Measurements from ENCODE around the gene LAYN. TPM values are rescaled to one million over a fixed set of nuclear protein-coding genes. Genes with fewer than 3 reads are reported as not detected.

Gene LAYN
- total RNA-seq, 1 donor from 2014 or later = 1.9 TPM

DNA sequence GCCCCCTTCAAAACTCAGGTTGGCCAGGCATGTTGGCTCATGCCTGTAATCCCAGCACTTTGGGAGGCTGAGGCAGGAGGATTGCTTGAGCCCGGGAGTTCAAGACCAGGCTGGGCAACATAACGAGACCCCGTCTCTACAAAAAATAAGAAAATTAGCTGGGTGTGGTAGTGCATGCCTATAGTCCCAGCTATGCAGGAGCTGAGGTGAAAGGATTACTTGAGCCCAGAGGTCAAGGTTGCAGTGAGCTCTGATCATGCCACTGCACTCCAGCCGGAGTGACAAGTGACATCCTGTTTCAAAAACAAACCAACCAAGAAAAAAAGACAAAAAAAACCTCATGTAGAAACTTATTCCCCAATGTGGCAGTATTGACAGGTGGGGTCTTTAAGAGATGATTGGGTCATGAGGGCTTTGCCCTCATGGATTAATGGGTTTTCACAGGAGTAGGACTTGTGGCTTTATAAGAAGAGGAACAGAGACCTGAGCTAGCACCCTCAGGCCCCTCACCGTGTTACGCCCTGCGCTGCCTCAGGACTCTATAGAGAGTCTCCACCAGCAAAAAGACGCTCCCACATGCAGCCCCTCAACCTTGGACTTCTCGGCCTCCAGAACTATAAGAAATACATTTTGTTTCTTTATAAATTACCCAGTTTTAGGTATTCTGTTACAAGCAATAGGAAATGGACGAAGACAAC lies 22.3 kb downstream of the LAYN start:
- ATAC-seq = no peak

DNA sequence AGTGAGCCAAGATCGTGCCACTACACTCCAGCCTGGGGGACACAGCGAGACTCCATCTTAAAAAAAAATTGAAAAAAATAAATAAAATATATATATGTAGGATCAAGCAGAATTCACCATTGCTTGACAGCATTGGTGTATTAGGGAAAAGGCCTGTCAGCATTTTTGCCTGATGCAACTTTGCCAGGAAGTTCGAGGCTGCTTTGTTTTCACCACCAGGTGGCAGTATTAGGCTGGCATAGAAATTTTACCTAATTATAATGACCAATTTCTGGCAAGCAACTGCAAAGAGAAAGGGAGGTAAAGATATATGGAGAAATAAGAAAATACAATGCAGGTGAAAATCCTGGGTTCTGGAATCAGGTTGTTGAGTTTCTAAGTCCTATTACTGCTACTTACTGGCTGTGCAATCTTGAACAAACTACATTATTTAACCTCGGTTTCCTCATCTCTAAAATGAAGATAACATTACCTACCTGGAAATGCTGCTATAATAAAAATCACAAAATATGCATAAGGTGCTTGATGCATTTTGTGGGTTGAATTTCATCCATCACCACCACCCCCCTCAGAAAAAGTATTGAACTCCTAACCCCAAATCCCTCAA lies 24.7 kb downstream of the LAYN start:
- peak; percentile 72 for ATAC-seq

- no peak for ATAC-seq
Measured at GRCh38 chr11:111566324-111566723, 25.8 kb downstream of the LAYN start.

GRCh38 chr11:111569476-111569875 lies 29.0 kb downstream of the LAYN start:
- no peak for ATAC-seq

GRCh38 chr11:111570796-111571195 lies 30.3 kb downstream of the LAYN start:
- ATAC-seq = no peak

DNA sequence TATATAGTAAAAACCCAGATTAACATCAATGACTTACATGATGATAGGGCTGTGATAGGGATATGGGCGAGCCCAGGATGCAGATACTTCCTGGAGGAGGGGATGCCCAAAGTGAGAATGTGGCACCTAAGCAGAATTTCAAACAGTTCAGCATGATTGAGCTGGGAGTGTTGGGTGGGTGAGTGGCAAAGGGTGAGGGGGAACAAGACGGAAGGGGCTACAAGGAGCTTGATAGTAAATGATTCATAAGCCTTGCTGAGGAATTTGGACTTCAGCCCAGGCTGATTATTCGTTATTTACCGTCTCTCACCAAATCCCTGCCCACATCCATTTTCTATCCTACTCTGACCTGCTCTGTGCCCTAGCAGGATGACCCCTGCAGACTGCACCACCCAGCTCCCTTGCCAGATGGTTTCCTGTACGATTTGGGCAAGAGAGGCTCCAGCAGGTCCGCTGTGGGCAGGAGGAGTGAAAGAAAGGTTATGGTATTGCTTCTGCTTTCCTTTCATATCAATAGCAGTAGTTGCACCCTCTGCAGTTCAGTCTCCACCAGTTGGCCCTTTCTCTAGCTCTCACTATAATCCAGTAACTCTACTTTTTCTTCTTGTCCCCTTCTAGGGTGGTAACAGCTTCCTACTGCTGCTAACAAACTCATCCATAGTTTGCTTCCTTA lies 31.4 kb downstream of the LAYN start:
- no peak for ATAC-seq

DNA sequence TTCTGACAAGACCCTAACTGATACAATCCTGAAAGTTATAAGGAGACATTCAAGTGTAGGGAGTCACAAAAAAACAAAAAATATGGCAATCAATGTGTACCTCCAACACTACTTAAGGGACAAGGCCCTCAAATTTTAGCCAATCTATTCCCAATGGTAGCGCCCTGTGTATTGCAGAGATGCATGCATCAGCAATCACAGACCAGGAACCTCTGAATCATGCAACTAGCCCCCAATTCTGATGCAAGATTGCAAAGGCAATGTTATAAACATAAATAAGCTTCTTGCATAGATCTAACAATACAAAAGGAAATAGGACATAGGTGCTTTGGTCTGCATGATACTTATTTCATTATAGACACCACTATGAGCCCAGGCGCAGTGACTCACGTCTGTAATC lies 32.1 kb downstream of the LAYN start:
- ATAC-seq = no peak

- no peak for ATAC-seq
Measured at GRCh38 chr11:111573821-111574249, 33.3 kb downstream of the LAYN start.

DNA sequence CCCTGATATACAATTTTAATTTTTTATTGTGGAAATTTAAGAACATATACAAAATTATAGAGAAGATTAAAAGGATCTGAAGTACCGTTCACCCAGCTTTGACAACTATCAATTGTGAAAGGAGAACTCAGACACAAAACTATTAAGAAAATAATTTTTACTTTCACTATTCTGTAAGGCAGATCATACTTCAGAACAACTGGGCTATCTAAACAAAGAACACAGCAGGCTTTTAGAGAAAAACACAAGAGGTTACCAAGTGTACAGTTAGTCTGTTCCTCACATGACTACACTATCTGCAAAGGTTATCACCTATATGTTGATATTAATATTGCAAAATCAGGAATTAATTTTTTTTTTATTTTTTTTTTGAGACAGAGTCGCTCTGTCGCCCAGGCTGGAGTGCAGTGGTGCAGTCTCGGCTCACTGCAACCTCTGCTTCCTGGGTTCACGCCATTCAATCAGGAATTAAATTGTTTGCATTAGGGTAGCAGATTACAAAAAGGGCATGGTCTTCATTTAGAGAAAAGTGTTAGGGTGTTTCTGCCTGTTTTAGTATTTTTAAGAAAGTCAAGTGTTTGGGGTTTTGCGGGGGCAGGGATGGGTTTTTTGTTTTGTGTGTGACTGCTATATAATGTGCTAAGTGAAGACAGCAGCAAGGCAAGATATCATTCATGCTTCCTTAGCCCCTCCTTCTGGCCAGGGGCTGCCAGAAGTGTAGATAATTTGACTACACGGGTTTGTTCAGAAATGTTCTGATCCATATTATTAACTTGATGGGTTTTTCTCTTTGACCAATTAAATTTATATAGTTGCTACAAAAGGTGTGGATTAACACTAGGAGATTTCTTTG lies 34.1 kb downstream of the LAYN start:
- ATAC-seq = no peak

DNA sequence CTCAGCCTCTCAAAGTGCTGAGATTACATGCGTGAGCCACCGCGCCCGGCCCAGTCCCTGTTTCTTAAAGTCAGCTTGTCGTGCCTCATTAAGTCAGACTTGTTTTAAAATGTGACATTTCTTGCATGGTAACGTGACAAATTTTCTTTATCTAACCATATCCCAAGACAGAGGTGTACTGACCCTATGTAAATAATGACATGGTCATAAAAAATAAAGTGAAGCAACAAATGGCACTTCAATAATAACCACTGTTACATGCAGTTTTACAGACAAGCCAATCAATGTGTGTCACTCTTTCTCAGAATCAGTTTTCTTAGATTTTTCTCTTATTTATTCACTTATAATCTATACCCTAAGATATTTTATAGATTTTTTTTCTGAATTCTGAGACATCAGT lies 35.2 kb downstream of the LAYN start:
- ATAC-seq = no peak

- no peak for ATAC-seq
Measured at GRCh38 chr11:111577821-111578220, 37.3 kb downstream of the LAYN start.

GRCh38 chr11:111581341-111581740 lies 40.8 kb downstream of the LAYN start:
- ATAC-seq = no peak

- no peak for ATAC-seq
Measured at GRCh38 chr11:111582163-111582562, 41.6 kb downstream of the LAYN start.

GRCh38 chr11:111582881-111583280 lies 42.4 kb downstream of the LAYN start:
- ATAC-seq = no peak

DNA sequence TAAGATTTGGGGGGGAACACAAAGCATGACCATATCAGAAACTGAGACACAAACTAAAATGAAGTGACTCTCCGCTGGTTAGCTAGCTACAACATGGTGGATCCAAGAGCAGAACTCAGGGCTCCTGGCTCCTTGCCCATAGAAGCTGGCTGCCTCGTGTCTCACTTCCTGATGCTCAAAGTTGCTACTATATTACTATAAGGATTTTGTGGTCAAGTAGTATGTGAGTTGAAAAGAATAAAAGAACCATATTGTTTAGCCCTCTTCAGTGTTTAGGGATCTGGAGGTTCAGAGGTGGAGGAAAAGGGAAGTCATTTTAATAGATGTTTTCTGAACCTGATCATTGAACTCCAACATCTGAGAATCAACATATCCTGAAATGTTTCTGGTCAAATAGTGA lies 44.9 kb downstream of the LAYN start:
- no peak for ATAC-seq

DNA sequence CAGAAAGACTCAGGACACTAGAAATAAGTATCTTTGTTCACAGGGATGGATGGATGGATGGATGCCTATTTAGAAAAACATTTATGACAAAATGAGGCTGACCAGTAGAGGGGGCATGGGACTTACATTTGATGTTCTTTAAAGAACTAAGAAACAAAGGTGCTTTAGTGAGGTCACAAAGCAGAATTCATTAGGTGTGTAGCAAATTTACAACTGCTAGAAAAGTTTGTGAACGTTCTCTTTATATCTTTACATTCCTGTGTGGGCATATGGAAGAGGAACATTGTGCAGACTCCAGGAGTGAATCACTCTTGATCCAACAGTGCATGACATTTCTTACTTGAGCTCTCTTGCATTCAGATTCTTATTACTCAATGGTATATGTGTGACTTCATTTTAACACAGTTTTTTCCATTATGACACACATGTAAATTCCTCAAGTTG lies 45.9 kb downstream of the LAYN start:
- peak; percentile 67 for ATAC-seq

GRCh38 chr11:111589114-111589513 lies 48.6 kb downstream of the LAYN start:
- ATAC-seq = no peak

- no peak for ATAC-seq
Measured at GRCh38 chr11:111589886-111590499, 49.5 kb downstream of the LAYN start.

GRCh38 chr11:111591187-111591960 lies 50.9 kb downstream of the LAYN start:
- no peak for ATAC-seq

GRCh38 chr11:111592491-111592890 lies 52.0 kb downstream of the LAYN start:
- ATAC-seq = no peak

- ATAC-seq = no peak
Measured at GRCh38 chr11:111596319-111596718, 55.8 kb downstream of the LAYN start.

- no peak for ATAC-seq
Measured at GRCh38 chr11:111598148-111598547, 57.6 kb downstream of the LAYN start.

Measured in esophagus mucosa (tissue), 1 donor.